Choroid plexus epithelial cell (primary cell): ENCODE results near the gene CCNF.
"Not testable (repeated sequence)": the region's sequence is repeated elsewhere in the genome, so short reads cannot be mapped to it uniquely, and the experiment has no call there.

ENCODE experiments used
- DNase-seq: peaks from one replicate; pipeline ENCODE4 v3.0.0-alpha.2; 2010; ENCODE audit warnings: low read depth
- H3K4me3 ChIP-seq: 2 replicates; pipeline ENCODE4 v1.5.1; 2011; ENCODE audit warnings: low read depth, mild to moderate bottlenecking, control low read depth, low read length, moderate library complexity
- TF ChIP-seq, protein P1 (sequence below): conservative IDR thresholded peaks from 2 replicates; pipeline ENCODE4 v1.5.1; 2011; ENCODE audit warnings: low read depth, mild to moderate bottlenecking, control low read depth, inconsistent platforms, low read length, moderate library complexity

Gene CCNF

GRCh38 chr16:2429034-2429770, at the start of gene CCNF:
CCNF (plus strand) TSS chr16:2429447; CDS start chr16:2429482, 35 bp downstream.
- peak; percentile 96 for DNase-seq
- TF ChIP-seq, protein P1, sequence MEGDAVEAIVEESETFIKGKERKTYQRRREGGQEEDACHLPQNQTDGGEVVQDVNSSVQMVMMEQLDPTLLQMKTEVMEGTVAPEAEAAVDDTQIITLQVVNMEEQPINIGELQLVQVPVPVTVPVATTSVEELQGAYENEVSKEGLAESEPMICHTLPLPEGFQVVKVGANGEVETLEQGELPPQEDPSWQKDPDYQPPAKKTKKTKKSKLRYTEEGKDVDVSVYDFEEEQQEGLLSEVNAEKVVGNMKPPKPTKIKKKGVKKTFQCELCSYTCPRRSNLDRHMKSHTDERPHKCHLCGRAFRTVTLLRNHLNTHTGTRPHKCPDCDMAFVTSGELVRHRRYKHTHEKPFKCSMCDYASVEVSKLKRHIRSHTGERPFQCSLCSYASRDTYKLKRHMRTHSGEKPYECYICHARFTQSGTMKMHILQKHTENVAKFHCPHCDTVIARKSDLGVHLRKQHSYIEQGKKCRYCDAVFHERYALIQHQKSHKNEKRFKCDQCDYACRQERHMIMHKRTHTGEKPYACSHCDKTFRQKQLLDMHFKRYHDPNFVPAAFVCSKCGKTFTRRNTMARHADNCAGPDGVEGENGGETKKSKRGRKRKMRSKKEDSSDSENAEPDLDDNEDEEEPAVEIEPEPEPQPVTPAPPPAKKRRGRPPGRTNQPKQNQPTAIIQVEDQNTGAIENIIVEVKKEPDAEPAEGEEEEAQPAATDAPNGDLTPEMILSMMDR, result no peak
- H3K4me3 ChIP-seq, result peak within 1 kb of the TSS; percentile 87

GRCh38 chr16:2383501-2383900, 45.7 kb upstream of the CCNF start:
- TF ChIP-seq, protein P1, result no peak
- H3K4me3 ChIP-seq, result no peak overlapping the region
- DNase-seq, result no peak

DNA sequence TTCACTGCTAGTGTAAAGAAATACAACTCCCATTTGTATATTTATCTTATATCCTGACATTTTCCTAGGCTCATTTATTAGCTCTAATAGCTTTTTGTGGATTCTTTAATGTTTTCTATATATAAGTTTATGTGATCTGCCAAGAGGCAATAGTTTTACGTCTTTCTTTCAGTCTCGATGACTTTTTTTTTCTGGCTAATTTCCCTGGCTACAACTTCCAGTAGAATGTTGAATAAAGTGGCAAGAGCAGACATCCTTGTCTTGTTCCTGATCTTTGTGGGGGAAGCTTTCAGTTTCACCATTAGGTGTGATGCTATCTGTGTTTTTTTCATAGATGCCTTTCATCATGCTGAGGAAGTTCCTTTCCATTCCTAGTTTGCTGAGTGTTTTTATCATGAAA, 44.8 kb upstream of the CCNF start:
- DNase-seq, result no peak
- no peak overlapping the region for H3K4me3 ChIP-seq
- TF ChIP-seq, protein P1, result no peak

DNA sequence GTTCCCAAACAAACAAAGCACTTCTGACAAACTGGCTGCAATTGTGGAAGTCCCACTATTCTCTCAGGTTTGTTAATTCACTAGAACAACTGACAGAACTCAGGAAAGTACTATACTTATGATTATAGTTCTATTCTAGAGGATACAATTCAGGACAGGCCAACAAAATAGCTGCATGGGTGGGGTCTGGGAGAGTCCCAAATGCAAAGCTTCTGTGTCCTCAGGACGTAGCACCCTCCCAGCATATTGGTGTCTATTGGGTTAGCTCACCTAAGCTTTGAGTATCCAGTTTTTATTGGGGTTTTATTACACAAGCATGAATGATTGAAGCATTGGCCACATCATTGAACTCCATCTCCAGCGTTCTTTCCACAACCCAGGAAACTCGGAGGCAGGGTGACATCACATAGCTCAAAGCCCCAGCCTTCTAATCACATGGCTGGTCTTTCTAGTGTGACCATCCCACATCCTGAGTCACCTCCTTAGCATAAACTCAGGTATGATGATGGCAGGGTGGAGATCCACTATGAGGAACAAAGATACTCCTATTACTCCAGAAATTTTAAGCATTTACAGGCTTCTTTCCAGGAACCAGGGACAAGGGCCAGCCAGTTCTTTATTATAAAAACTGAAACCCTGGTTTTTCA, 43.9 kb upstream of the CCNF start:
- DNase-seq, result no peak
- TF ChIP-seq, protein P1, result no peak
- no peak overlapping the region for H3K4me3 ChIP-seq

DNA sequence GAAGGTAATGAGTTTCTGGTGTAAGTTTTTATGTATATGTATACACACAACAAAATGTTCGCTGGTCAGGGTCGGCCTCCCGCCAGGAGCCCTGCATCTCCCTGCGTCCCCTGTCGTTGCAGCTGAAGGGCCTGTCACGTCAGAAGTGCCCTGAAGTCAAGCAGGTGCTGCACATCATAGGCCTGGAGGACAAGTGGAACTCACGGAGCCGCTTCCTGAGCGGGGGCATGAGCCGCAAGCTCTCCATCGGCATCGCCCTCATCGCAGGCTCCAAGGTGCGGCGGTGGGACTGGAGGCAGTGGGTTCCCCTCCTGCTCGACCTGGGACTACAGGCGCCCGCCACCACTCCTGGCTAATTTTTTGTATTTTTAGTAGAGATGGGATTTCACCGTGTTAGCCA, 43.3 kb upstream of the CCNF start:
- H3K4me3 ChIP-seq, DNase-seq: not testable (repeated sequence)

GRCh38 chr16:2386990-2387389, 42.3 kb upstream of the CCNF start:
- no peak overlapping the region for H3K4me3 ChIP-seq
- DNase-seq, result peak; percentile 32
- TF ChIP-seq, protein P1, result peak; percentile 53

DNA sequence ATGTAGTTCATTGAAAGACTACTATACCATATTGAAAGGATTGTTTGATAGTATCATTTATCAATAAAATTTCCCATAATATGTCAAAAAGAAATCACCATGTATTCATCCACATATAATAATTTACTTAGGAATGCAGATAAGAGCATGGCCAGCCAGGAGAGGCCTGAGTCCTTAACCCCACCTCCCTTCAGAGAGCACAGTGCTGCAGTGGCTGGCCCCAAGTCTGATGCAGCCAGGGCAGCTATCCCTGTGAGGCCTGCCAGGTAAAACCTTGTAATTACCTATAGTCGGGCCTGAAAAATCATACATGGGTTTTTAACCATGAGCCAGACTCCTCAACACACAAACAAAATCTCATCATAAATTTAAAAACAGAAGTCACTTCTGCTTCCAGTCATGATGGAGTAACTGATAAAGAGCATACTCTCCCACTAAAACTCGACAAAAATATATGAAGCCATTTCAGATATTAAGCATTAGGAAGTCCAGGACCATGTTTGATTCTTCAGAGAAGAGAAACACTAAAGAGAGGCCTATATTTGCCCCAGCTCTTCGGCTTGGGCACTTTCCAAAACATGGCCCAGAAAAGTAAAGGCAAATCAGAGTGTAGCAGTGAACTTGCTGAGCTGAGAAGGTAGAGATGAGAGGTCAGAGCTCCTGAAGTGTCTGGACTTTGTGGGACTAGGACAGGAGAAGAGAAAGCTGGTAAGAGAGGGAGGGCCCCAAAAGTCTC, 40.9 kb upstream of the CCNF start:
- TF ChIP-seq, protein P1, result no peak
- H3K4me3 ChIP-seq, result no peak overlapping the region
- no peak for DNase-seq
